ENCODE data around the gene ZNF189.

ZNF189 gene

DNA sequence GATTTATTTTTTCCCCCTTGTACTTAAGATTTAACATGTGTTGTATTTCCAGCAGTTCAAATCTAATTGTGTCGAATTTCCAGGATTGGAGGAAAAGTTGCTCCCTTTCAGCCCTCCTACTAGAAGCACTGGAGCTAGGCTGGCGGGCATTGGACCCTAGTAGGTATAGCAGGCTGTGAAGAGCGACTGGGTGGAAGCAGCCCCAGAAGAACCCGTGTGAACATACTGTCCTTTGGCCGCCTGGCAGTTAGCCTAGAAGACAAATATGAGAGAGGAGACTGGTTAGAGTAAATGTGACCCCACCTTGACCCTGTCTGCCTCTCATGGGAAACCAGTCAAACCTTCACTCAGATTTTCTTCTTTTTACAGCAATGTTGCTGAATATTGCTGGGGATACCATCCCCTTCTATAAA lies 23.0 kb downstream of the ZNF189 start:
- DNase-seq: no peak

- no peak for DNase-seq
Measured at GRCh38 chr9:101427358-101427757, 28.7 kb downstream of the ZNF189 start.

GRCh38 chr9:101427957-101428655 lies 29.5 kb downstream of the ZNF189 start:
- DNase-seq: no peak

DNA sequence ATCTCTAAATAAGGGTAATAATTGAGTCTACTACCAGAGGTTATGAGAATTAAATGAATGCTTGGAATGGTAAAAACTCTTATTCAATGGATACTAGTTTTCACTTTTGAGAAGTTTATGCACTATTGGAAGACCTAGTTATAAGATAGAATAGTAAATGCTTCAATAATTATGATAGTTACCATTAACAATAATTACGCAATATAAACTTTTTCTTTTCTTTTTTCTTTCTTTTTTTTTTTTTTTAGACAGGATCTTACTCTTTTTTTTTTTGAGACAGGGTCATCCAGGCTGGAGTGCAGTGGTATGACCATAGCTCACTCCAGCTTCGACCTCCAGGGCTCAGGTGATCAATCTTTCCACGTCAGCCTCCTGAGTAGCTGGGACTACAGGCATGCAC lies 30.3 kb downstream of the ZNF189 start:
- no peak for DNase-seq

DNA sequence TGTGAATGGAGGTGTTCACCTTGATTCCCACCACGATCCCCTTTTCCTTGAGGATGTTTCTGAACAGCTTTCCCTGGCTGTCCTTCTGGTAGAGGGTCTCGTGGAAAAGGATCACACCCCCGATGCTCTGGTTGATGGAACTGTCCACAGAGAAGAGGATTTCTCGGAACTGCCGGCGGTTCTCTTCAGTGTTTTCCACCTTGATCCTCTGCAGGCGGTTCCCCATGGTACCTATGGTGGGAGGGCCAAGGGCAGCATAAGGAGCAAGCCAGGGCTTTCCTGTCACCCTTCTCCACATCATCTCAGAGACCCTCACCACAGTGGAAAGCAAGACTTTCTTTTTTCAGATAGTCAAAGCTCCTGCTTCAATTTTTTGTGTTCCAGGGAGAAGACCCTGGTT lies 31.1 kb downstream of the ZNF189 start:
- DNase-seq: no peak

DNA sequence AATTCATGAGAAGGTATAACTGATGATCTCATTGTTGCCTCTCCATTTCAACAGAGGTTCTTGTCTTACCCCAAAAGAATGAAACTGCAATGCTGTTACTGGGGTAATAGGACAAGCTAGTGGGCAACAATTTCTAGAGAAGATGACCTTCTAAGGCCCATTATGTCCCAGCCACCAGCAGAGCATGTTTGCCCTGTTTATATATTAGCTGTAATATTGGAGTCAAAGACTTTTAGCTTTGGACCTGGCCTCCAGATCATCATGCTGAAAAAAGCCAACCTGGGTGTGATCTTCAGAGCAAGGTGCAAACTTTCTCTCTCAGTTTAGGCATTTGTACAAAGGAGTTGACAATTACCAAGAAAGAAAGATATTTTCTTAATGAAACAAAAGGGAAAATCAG lies 33.5 kb downstream of the ZNF189 start:
- no peak for DNase-seq

- no peak for DNase-seq
Measured at GRCh38 chr9:101432740-101433139, 34.1 kb downstream of the ZNF189 start.

GRCh38 chr9:101433229-101433628 lies 34.6 kb downstream of the ZNF189 start:
- no peak for DNase-seq

GRCh38 chr9:101434998-101435397 lies 36.3 kb downstream of the ZNF189 start:
- DNase-seq: no peak

- DNase-seq: no peak
Measured at GRCh38 chr9:101435601-101436079, 37.0 kb downstream of the ZNF189 start, which contains the start of gene ALDOB. TSS of gene ALDOB (minus strand) at chr9:101435774. CDS start at chr9:101430887, 4,887 bp downstream.

- no peak for DNase-seq
Measured at GRCh38 chr9:101437806-101438232, 39.2 kb downstream of the ZNF189 start.

DNA sequence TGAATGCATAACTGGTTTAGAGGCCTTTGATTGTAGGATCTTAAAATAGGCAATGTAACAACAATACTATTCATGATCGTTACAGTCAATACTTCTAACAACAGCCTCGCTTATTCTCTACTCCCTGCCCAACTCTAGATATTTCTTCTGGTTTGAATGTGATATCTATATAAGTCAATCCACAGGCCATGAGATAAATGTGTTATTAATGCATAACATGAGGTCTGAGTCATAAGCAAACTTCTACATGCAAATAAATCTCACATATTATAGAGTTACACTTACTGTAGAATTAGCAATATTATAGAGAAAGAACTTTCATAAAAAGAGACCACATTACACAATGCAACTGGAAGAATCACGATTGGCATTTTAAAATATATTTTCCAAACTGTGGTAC lies 39.9 kb downstream of the ZNF189 start:
- no peak for DNase-seq

GRCh38 chr9:101440714-101441230 lies 42.1 kb downstream of the ZNF189 start:
- no peak for DNase-seq

GRCh38 chr9:101442318-101442717 lies 43.7 kb downstream of the ZNF189 start:
- DNase-seq: no peak

GRCh38 chr9:101442736-101443135 lies 44.1 kb downstream of the ZNF189 start:
- no peak for DNase-seq

DNA sequence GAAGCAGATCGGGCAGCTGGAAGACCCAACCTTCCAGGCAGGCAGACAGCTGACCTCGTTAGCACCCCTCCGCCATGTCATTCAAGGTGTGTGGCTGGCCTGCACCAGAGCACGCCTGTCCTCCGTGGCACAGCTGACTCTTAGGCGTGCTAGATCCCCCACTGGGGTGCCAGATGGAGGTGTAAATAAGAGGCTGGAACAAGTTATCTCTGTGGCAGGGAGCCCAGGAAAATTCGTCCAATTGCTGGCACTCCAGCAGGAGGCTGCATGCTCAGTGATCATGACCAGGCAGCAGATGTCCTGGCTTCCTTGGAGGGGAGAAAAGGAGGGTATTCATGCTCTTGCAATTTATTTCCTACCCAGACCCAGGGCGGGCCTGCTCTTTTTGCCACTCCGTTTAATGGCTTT lies 44.7 kb downstream of the ZNF189 start:
- DNase-seq: no peak

DNA sequence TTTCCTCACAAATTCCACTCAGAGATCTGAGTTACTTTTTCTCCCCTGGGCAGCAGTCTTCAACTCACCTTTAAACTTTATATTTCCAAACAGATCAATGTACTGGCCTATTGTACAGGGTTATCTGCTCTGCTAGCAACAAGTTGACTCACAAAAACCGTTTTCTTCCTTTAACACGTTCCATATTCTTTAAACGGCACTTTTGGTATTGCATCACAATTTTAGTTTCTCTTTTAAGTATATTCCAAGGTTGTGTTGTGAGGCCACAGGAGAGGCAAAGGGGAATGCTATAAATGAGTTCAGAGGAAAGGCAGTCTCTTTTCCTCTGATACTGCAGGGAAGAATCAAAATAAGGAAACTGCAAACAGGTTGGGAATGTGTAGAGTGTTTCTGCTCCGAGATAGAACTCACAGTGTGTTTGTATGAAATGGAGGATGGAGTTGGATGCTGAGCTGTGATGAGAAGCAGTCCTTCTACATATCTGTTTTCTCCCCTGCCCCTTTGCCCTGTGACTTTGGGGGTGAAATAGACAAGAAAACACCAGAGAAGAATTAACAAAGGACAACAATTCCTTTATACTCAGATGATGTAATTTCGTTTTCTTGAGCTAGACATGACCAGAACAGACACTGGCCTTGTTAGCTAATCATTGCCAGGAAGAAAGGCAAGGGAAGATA lies 46.8 kb downstream of the ZNF189 start:
- DNase-seq: no peak

- no peak for DNase-seq
Measured at GRCh38 chr9:101446732-101447131, 48.1 kb downstream of the ZNF189 start.

DNA sequence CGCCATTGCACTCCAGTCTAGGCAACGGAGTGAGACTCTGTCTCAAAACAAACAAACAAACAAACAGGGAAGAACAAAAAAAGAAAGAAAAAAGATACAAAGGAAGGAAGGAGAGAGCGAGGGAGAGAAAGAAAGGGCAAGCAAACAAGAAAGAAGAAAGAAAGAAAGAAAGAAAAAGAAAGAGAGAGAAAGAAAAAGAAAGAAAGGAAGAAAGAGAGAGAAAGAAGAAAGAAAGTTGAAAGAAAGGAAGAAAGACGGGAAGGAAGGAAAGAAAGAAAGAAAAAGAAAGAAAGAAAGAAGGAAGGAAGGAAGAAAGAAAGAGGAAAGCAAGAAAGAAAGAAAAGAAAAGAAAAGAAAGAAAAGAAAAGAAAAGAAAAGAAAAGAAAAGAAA lies 50.0 kb downstream of the ZNF189 start:
- no peak for DNase-seq

GRCh38 chr9:101449071-101449721 lies 50.5 kb downstream of the ZNF189 start:
- peak; percentile 31 for DNase-seq

DNA sequence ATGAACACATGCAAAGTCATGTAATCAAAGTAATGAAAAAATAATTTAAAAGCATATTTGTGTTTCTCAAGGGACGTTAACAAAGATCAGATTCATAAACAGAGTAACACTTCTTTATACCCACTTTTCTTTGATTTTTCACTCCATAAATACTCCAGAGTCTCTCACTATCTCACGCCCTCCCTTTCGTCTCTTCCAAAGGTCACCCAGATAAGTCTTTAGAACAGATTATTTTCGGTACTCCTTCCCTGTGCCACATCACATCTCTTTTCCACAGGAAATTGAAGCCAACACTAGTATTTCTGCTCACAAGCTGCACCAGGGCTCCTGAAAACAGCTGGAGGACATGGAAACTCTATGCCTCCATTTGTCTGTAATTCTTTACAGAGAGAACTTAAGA lies 52.3 kb downstream of the ZNF189 start:
- no peak for DNase-seq

GRCh38 chr9:101451498-101451897 lies 52.8 kb downstream of the ZNF189 start:
- DNase-seq: no peak

DNA sequence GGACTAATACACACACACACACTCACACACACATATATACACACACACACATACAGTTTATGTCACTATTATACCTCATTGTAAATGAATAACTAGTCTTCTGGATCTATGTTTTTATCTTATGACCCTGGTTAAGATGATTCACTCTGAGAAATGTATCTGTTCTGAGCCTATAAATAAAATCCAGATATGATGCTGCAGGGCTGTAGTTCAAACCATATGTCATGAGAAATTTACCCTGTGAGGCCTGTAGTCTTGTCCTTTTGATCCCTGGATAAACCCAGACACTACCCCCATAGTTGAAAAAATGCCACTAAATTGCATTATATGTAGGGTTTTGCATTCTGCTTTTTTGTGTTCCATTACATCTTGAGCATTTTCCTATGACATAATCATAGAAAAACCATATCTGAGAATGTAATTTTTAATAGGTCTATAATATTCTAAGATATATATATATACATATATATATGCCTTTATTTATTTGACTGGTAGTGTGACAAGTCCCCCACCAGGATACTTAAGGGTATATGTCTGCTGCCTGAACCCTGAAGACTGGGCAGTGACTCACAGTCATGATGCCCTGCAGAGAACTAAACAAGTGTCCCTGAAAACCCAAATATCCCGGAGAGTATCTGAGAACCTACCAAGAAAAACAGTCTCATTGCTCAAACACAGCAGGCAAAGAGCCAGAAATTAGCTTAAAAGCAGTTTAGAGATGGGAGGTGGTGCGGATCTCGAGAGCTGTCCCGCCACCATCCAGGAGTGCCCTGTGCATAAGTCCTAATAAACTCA lies 55.3 kb downstream of the ZNF189 start:
- no peak for DNase-seq

All from effector CD8-positive, alpha-beta T cell (primary cell).